ENCODE measurements around the gene YES1. TPM values are rescaled to one million over a fixed set of nuclear protein-coding genes. Genes with fewer than 3 reads are reported as not detected.

YES1 gene
- total and polyA plus RNA-seq, 2 of the 13 experiments (the other 11 are each of a cell fraction or from before 2014, with no cell fraction given): 17.2 to 70.8 TPM

- TF ChIP-seq ZKSCAN1 (IDR thresholded peaks at IDR 0.05; ENCODE audit: low read length) (no peak), ZXDC (CRISPR knock-in tag; IDR thresholded peaks at IDR 0.05) (no peak), MIXL1 (CRISPR knock-in tag; IDR thresholded peaks at IDR 0.05) (no peak), MEIS2 (CRISPR knock-in tag; IDR thresholded peaks at IDR 0.05) (no peak), ZBTB14 (CRISPR knock-in tag; IDR thresholded peaks at IDR 0.05) (no peak), MXD4 (CRISPR knock-in tag; IDR thresholded peaks at IDR 0.05) (no peak; the same call in 1 of the 2 replicates), ZNF10 (CRISPR knock-in tag; IDR thresholded peaks at IDR 0.05; ENCODE audit: borderline replicate concordance, low read depth) (no peak), GLI4 (CRISPR knock-in tag; IDR thresholded peaks at IDR 0.05; ENCODE audit: borderline replicate concordance) (no peak), ATF5 (CRISPR knock-in tag; IDR thresholded peaks at IDR 0.05; ENCODE audit: low read depth) (no peak), SMARCC2 (IDR thresholded peaks at IDR 0.05) (no peak), ZNF235 (CRISPR knock-in tag; IDR thresholded peaks at IDR 0.05; ENCODE audit: borderline replicate concordance) (no peak), GATAD1 (CRISPR knock-in tag; IDR thresholded peaks at IDR 0.05) (peak; percentile 28; the same call in 1 of the 2 replicates), ZFP62 (CRISPR knock-in tag; IDR thresholded peaks at IDR 0.05) (no peak), ARID5B (CRISPR knock-in tag; IDR thresholded peaks at IDR 0.05) (peak; percentile 2; the same call in 1 of the 2 replicates), ZC3H13 (CRISPR knock-in tag; IDR thresholded peaks at IDR 0.05) (no peak; the same call in 1 of the 2 replicates), ZNF264 (CRISPR knock-in tag; IDR thresholded peaks at IDR 0.05) (no peak), DNMT1 (CRISPR knock-in tag; IDR thresholded peaks at IDR 0.05) (no peak), TSC22D2 (CRISPR knock-in tag; IDR thresholded peaks at IDR 0.05; ENCODE audit: borderline replicate concordance) (no peak)
- TF ChIP-seq, protein P1, sequence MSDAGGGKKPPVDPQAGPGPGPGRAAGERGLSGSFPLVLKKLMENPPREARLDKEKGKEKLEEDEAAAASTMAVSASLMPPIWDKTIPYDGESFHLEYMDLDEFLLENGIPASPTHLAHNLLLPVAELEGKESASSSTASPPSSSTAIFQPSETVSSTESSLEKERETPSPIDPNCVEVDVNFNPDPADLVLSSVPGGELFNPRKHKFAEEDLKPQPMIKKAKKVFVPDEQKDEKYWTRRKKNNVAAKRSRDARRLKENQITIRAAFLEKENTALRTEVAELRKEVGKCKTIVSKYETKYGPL (CRISPR knock-in tag; IDR thresholded peaks at IDR 0.05): no peak
These were observed 100.2 kb downstream of the YES1 start (continued) for GRCh38 chr18:711657-712400.

Measured in HepG2 (cell line).